AG04449 (cell line): ENCODE measurements around the gene ARHGAP36.

Experiments used
- CTCF ChIA-PET: fragments of 350-600 bp; formaldehyde crosslinking; extraction: SDS; loops from one replicate; lab custom pipeline; 2021; ENCODE audit warnings: antibody characterized with exemption; lab: Yijun Ruan, JAX
- POLR2A ChIA-PET: fragments of 400-600, 350-600 bp; formaldehyde crosslinking; extraction: SDS; loops from one replicate; lab custom pipeline; 2020; ENCODE audit warnings: antibody characterized with exemption, inconsistent platforms; lab: Yijun Ruan, JAX
- DNase-seq: peaks from one replicate; pipeline ENCODE4 v3.0.0-alpha.2; 2010; ENCODE audit warnings: low read depth, low spot score
- H3K4me3 ChIP-seq: 2 replicates; pipeline ENCODE4 v1.5.1; 2011; ENCODE audit warnings: low read depth, mild to moderate bottlenecking, control low read depth, low read length
- TF ChIP-seq, protein P1 (sequence below): IDR thresholded peaks from one replicate; pipeline ENCODE4 v1.5.1; 2011; ENCODE audit warnings: mild to moderate bottlenecking, moderate library complexity, low read length, control low read depth, inconsistent platforms; ENCODE audit not compliant: insufficient read depth; ENCODE audit errors: missing control alignments

ARHGAP36 gene

GRCh38 chrX:131040781-131041180, 17.4 kb upstream of the ARHGAP36 start:
- TF ChIP-seq, protein P1, sequence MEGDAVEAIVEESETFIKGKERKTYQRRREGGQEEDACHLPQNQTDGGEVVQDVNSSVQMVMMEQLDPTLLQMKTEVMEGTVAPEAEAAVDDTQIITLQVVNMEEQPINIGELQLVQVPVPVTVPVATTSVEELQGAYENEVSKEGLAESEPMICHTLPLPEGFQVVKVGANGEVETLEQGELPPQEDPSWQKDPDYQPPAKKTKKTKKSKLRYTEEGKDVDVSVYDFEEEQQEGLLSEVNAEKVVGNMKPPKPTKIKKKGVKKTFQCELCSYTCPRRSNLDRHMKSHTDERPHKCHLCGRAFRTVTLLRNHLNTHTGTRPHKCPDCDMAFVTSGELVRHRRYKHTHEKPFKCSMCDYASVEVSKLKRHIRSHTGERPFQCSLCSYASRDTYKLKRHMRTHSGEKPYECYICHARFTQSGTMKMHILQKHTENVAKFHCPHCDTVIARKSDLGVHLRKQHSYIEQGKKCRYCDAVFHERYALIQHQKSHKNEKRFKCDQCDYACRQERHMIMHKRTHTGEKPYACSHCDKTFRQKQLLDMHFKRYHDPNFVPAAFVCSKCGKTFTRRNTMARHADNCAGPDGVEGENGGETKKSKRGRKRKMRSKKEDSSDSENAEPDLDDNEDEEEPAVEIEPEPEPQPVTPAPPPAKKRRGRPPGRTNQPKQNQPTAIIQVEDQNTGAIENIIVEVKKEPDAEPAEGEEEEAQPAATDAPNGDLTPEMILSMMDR = no peak
- no peak for DNase-seq
- CTCF ChIA-PET = interaction anchor here (1.0 kb wide), 1 partner anchor 28 kb away, joined by 3 read pairs; no protein-coding TSS in a partner anchor
- no peak overlapping the region for H3K4me3 ChIP-seq
- POLR2A ChIA-PET = no interaction called here

DNA sequence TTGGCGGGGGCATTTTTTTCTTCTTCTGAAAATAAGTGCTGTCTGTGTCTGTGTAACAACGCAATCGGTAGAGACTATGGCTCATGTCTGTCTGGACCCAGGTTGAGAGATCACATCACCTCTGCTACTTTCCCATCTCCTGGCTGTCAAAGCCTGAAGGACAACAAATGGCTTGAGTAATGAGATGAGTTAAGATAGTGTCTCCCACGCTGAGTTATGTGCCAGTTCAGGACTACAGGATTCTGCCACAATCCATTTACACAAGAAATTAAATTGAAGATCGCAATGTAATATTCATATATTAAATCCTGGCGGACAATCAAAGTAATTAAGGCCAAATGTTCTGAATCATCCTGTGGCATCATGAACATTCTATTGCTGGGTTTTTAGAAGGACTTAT, 16.5 kb upstream of the ARHGAP36 start:
- ChIA-PET POLR2A (no interaction called here), CTCF (no interaction called here)
- TF ChIP-seq, protein P1 = no peak
- H3K4me3 ChIP-seq = no peak overlapping the region
- DNase-seq = no peak

DNA sequence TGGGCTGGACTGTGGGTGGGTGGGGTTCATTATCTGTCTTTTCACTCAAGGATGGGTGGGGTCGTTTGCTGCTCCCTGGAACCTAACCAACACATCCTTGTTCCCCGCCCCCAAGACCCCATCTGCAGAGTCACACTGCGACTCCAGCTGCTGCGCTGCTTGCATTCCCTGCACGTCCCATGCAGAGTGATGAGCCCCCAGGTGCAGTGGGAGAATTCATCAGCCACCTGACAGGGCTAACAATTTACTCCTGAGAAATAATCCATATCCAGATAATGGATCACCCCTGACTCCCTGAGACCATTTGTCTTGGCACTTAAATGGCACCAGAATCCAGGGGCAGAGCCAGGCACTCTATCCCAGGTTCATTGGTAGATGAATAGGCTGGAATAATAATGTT, 12.4 kb upstream of the ARHGAP36 start:
- POLR2A ChIA-PET = no interaction called here
- TF ChIP-seq, protein P1 = no peak
- H3K4me3 ChIP-seq = no peak overlapping the region
- CTCF ChIA-PET = no interaction called here
- no peak for DNase-seq

GRCh38 chrX:131046596-131046995, 11.6 kb upstream of the ARHGAP36 start:
- no peak overlapping the region for H3K4me3 ChIP-seq
- POLR2A ChIA-PET = no interaction called here
- CTCF ChIA-PET = no interaction called here
- no peak for DNase-seq
- TF ChIP-seq, protein P1 = no peak

- ChIA-PET CTCF (no interaction called here), POLR2A (no interaction called here)
- TF ChIP-seq, protein P1 = no peak
- no peak overlapping the region for H3K4me3 ChIP-seq
- no peak for DNase-seq
These were observed 11.0 kb upstream of the ARHGAP36 start for GRCh38 chrX:131047180-131047579.

GRCh38 chrX:131053076-131053475, 5.1 kb upstream of the ARHGAP36 start:
- no peak overlapping the region for H3K4me3 ChIP-seq
- TF ChIP-seq, protein P1 = no peak
- ChIA-PET CTCF (no interaction called here), POLR2A (no interaction called here)
- DNase-seq = no peak
